Nephron (organoid): Measurements from ENCODE around the gene FCN2.

Experiments used
- H3K27ac Mint-ChIP-seq, 3 experiments: 2 replicates each; pipeline ENCODE4 v1.8.0; 2020; ENCODE audit warnings: mixed read lengths in 3 of 3, mild to moderate bottlenecking in 2 of 3, moderate library complexity in 1 of 3
- H3K27me3 Mint-ChIP-seq: 2 replicates; pipeline ENCODE4 v1.8.0; 2021; ENCODE audit warnings: low read depth, mild to moderate bottlenecking, moderate library complexity, mixed read lengths
- H3K36me3 Mint-ChIP-seq: 2 replicates; pipeline ENCODE4 v1.8.0; 2020; ENCODE audit warnings: low read depth, mixed read lengths
- H3K4me1 Mint-ChIP-seq: 2 replicates; pipeline ENCODE4 v1.8.0; 2020; ENCODE audit warnings: mixed read lengths
- H3K4me3 Mint-ChIP-seq, 3 experiments: 2 replicates each; pipeline ENCODE4 v1.8.0; 2020; ENCODE audit warnings: mild to moderate bottlenecking in 3 of 3, mixed read lengths in 3 of 3, moderate library complexity in 2 of 3
- H3K9me3 Mint-ChIP-seq: 2 replicates; pipeline ENCODE4 v1.8.0; 2020; ENCODE audit warnings: mixed read lengths
- TF ChIP-seq, protein P1 (sequence below), 3 experiments: fragments of 200-600 bp; sonication (generic); IDR thresholded peaks; one replicate each; pipeline ENCODE4 v1.5.0; 2021; ENCODE audit warnings: antibody characterized with exemption in 3 of 3; ENCODE audit not compliant: unreplicated experiment in 3 of 3

Gene FCN2

DNA sequence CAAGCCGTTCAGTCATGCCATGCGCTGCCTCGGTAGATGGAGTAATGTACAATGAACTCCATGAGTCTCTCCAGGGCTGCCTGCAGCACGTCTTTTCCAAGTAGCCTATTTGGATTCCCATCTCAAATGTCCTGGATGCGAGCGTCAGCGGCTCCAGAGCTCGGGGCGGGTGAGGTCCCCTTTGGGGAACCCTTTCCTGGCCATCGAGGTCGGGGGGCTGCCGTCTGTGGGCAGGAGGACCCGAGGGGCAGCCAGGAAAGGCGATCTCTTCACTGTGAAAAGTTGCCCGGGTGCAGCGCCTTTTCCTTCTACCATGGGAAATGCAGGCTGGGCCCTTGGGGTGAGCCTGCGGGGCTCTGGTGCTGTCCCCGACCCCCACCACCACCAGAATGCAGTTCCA lies 36.9 kb upstream of the FCN2 start:
- H3K27me3 Mint-ChIP-seq = no peaks in the 10 kb centered on the region
- H3K4me1 Mint-ChIP-seq = no peaks in the 10 kb centered on the region
- H3K9me3 Mint-ChIP-seq = no peaks in the 10 kb centered on the region
- TF ChIP-seq, protein P1, sequence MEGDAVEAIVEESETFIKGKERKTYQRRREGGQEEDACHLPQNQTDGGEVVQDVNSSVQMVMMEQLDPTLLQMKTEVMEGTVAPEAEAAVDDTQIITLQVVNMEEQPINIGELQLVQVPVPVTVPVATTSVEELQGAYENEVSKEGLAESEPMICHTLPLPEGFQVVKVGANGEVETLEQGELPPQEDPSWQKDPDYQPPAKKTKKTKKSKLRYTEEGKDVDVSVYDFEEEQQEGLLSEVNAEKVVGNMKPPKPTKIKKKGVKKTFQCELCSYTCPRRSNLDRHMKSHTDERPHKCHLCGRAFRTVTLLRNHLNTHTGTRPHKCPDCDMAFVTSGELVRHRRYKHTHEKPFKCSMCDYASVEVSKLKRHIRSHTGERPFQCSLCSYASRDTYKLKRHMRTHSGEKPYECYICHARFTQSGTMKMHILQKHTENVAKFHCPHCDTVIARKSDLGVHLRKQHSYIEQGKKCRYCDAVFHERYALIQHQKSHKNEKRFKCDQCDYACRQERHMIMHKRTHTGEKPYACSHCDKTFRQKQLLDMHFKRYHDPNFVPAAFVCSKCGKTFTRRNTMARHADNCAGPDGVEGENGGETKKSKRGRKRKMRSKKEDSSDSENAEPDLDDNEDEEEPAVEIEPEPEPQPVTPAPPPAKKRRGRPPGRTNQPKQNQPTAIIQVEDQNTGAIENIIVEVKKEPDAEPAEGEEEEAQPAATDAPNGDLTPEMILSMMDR (IDR thresholded peaks at IDR 0.05; ENCODE audit: unreplicated experiment in 3 of 3) = no peak
- H3K36me3 Mint-ChIP-seq = peaks cover 21% of the 10 kb centered on the region
- no peak overlapping the region for H3K27ac Mint-ChIP-seq
- H3K4me3 Mint-ChIP-seq = no peak overlapping the region

DNA sequence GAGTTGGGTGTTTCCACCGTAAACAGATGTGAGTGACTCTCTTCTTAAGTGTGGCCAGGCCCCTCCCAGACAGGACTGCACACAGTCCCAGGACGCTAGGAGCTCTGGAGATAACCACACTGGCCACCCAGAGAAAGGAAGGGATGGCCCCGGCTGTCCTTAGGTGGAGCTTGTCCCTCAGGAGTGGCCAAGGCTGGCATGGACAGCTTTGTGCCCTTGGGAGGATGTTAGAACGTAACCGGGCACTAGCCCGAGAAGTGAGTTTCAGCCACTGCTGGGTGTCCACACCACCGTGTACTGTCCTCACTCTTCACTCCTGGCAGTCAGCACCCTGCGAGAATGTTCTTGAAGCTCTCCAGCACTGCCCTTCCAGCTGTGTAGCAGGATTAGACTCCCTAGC lies 35.8 kb upstream of the FCN2 start:
- peaks cover 21% of the 10 kb centered on the region for H3K36me3 Mint-ChIP-seq
- no peak overlapping the region for H3K4me3 Mint-ChIP-seq
- no peaks in the 10 kb centered on the region for H3K9me3 Mint-ChIP-seq
- no peaks in the 10 kb centered on the region for H3K27me3 Mint-ChIP-seq
- H3K27ac Mint-ChIP-seq = no peak overlapping the region
- H3K4me1 Mint-ChIP-seq = no peaks in the 10 kb centered on the region
- TF ChIP-seq, protein P1 (IDR thresholded peaks at IDR 0.05; ENCODE audit: unreplicated experiment in 3 of 3) = no peak

DNA sequence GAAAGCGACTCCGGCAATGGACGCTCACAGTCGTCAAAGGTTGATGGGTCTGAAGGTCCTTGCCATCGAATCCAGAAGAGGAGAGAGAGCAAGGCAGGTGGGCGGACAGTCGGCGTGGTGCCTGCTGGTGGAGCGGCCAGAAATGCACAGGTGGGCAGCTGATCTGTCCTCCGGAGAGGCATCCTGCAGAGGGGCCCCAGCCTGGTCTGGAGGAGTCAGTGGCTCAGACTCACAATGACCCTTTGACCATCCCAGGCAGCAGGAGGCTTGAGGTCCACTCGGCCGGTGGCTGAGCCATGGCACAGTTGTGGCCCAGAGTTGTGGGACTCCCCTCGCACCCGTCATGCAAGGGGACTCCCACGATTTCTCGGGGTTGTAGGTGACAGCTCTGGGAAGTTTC lies 34.4 kb upstream of the FCN2 start:
- H3K9me3 Mint-ChIP-seq = no peaks in the 10 kb centered on the region
- H3K4me1 Mint-ChIP-seq = no peaks in the 10 kb centered on the region
- TF ChIP-seq, protein P1 (IDR thresholded peaks at IDR 0.05; ENCODE audit: unreplicated experiment in 3 of 3) = no peak
- no peaks in the 10 kb centered on the region for H3K27me3 Mint-ChIP-seq
- peaks cover 21% of the 10 kb centered on the region for H3K36me3 Mint-ChIP-seq
- H3K4me3 Mint-ChIP-seq = no peak overlapping the region
- no peak overlapping the region for H3K27ac Mint-ChIP-seq

DNA sequence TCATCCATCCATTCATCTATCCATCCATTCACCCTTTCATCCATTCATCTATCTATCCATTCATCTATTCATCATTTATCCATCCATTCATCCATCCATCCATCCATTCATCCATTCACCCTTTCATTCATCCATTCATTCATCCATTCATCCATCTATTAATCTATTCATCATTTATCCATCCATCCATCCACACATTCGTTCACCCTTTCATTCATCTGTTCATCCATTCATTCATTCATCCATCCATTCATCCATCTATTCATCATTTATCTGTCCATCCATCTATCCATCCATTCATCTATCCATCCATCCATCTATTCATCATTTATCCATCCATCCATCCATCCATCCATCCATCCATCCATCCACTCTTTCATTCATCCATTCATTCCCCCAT lies 33.9 kb upstream of the FCN2 start:
- Mint-ChIP-seq H3K9me3 (no peaks in the 10 kb centered on the region), H3K4me3 (no peak overlapping the region), H3K36me3 (peaks cover 21% of the 10 kb centered on the region), H3K4me1 (no peaks in the 10 kb centered on the region), H3K27ac (no peak overlapping the region), H3K27me3 (no peaks in the 10 kb centered on the region)
- TF ChIP-seq, protein P1 (IDR thresholded peaks at IDR 0.05; ENCODE audit: unreplicated experiment in 3 of 3) = no peak

DNA sequence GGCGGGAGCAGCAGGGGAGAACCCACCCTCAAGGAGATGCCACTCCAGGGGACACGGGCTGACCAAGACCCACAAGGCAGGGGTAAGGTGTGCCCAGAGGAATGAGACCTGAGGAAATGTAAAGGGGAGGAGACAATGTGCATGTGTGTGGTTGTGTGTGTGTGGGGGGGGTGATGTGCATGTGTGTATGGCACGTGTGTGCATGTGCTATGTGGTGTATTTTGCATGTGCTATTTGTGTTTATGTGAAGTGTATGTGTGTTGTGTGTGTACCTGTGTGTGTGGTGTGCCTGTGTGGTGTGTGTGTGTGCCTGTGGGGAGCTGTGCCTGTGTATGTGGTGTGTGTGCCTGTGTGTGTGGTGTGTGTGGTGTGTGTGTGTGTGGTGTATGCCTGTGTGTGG lies 33.5 kb upstream of the FCN2 start:
- Mint-ChIP-seq H3K36me3 (peaks cover 21% of the 10 kb centered on the region), H3K27ac (no peak overlapping the region), H3K27me3 (no peaks in the 10 kb centered on the region), H3K4me3 (no peak overlapping the region), H3K9me3 (no peaks in the 10 kb centered on the region), H3K4me1 (no peaks in the 10 kb centered on the region)
- TF ChIP-seq, protein P1 (IDR thresholded peaks at IDR 0.05; ENCODE audit: unreplicated experiment in 3 of 3) = no peak

DNA sequence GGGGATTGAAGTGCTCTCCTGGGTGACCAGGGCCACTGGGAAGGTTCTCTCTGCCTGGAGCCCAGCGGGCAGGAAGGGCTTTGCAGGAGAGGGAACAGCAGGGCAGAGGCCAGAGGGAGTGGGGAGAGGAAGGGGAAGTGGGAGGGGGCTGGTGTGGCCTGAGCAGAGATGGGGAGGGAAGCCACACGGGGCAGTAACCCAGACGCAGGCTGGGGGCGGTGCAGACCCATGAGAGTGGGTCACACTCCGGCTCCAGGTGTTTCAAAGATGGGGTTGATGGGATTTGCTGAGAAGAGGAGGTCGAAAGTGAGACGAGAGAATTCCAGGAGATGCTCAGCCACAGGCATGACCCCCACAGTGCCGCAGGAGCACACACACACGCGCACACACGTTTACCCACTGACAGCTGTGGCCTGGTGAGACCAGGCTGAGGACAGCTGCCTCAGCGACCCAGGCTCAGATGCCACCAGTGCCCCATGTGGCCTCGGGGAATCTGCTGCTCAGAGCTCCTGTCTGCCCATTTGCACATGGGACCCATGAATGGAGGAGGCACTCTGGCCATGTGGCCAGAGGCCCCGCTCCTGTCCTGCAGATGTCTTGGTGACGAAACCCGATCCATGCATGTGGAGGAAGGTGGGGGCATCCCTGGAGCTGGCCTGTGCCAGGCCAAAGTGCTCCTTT lies 32.7 kb upstream of the FCN2 start:
- Mint-ChIP-seq H3K9me3 (no peaks in the 10 kb centered on the region), H3K27ac (no peak overlapping the region), H3K27me3 (no peaks in the 10 kb centered on the region), H3K36me3 (peaks cover 17% of the 10 kb centered on the region), H3K4me3 (no peak overlapping the region), H3K4me1 (no peaks in the 10 kb centered on the region)
- TF ChIP-seq, protein P1 (IDR thresholded peaks at IDR 0.05; ENCODE audit: unreplicated experiment in 3 of 3) = no peak
